Measurements from ENCODE around the gene TIGD7. TPM values are rescaled to one million over a fixed set of nuclear protein-coding genes. Genes with fewer than 3 reads are reported as not detected.

The TIGD7 gene
- total RNA-seq, 2 donors from 2014 or later, result 2.8 to 5.9 TPM

GRCh38 chr16:3283543-3284447 lies 21.4 kb downstream of the TIGD7 start:
- DNase-seq, result peak; percentile 61
- 6 to 11% methylated on average over 29 to 56 of the region's 56 CpGs for WGBS, 2 experiments (ENCODE audit: insufficient coverage in 1 of 2, insufficient read length in 1 of 2)
- peak overlapping the region; percentile 99 for H3K27ac ChIP-seq (ENCODE audit: low read depth, low read length)
- H3K4me3 Mint-ChIP-seq, result peak overlapping the region; percentile 70
- peaks cover 49% of the 10 kb centered on the region for H3K36me3 Mint-ChIP-seq (ENCODE audit: low read depth)
- H3K4me1 ChIP-seq (ENCODE audit: control insufficient read depth, insufficient read depth, low read length), result no peaks in the 10 kb centered on the region
- peaks cover 39% of the 10 kb centered on the region for H3K9me3 Mint-ChIP-seq
- peak overlapping the region; percentile 99 for H3K27ac Mint-ChIP-seq
- peaks cover 12% of the 10 kb centered on the region for H3K27me3 ChIP-seq (ENCODE audit: control insufficient read depth, insufficient read depth, low read length, poor library complexity, severe bottlenecking)
- peak overlapping the region; percentile 95 for H3K9ac ChIP-seq (ENCODE audit: extremely low read depth, low read length, poor library complexity, severe bottlenecking)
- peaks cover 8% of the 10 kb centered on the region for H3K4me1 Mint-ChIP-seq
- peaks cover 7% of the 10 kb centered on the region for H3K27me3 Mint-ChIP-seq (ENCODE audit: insufficient read depth)
- TF ChIP-seq, protein P1, sequence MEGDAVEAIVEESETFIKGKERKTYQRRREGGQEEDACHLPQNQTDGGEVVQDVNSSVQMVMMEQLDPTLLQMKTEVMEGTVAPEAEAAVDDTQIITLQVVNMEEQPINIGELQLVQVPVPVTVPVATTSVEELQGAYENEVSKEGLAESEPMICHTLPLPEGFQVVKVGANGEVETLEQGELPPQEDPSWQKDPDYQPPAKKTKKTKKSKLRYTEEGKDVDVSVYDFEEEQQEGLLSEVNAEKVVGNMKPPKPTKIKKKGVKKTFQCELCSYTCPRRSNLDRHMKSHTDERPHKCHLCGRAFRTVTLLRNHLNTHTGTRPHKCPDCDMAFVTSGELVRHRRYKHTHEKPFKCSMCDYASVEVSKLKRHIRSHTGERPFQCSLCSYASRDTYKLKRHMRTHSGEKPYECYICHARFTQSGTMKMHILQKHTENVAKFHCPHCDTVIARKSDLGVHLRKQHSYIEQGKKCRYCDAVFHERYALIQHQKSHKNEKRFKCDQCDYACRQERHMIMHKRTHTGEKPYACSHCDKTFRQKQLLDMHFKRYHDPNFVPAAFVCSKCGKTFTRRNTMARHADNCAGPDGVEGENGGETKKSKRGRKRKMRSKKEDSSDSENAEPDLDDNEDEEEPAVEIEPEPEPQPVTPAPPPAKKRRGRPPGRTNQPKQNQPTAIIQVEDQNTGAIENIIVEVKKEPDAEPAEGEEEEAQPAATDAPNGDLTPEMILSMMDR (conservative IDR thresholded peaks at IDR 0.05), result no peak
- peak overlapping the region; percentile 92 for H3K4me3 ChIP-seq (ENCODE audit: low read length)
- peaks cover 32% of the 10 kb centered on the region for H3K9me3 ChIP-seq (ENCODE audit: control insufficient read depth, low read length)
- peaks cover 38% of the 10 kb centered on the region for H3K36me3 ChIP-seq (ENCODE audit: control insufficient read depth, insufficient read depth, low read length)

GRCh38 chr16:3282730-3283542 lies 22.3 kb downstream of the TIGD7 start, which contains the start of gene ZNF263:
ZNF263 (plus strand) TSS chr16:3283491; CDS start chr16:3283819, 328 bp downstream.
- Histone ChIP-seq H3K9ac (ENCODE audit: extremely low read depth, low read length, poor library complexity, severe bottlenecking) (peak within 1 kb of the TSS; percentile 95), H3K36me3 (ENCODE audit: control insufficient read depth, insufficient read depth, low read length) (peaks cover 29% of the 10 kb centered on the region), H3K4me3 (ENCODE audit: low read length) (peak within 1 kb of the TSS; percentile 92), H3K27me3 (ENCODE audit: control insufficient read depth, insufficient read depth, low read length, poor library complexity, severe bottlenecking) (peaks cover 21% of the 10 kb centered on the region), H3K27ac (ENCODE audit: low read depth, low read length) (peak within 1 kb of the TSS; percentile 99), H3K4me1 (ENCODE audit: control insufficient read depth, insufficient read depth, low read length) (no peaks in the 10 kb centered on the region), H3K9me3 (ENCODE audit: control insufficient read depth, low read length) (peaks cover 24% of the 10 kb centered on the region)
- peak within 1 kb of the TSS; percentile 99 for H3K27ac Mint-ChIP-seq
- WGBS, 2 experiments (ENCODE audit: insufficient coverage in 1 of 2, insufficient read length in 1 of 2), result 0 to 1% methylated on average over 29 to 72 of the region's 72 CpGs
- H3K4me1 Mint-ChIP-seq, result peaks cover 8% of the 10 kb centered on the region
- H3K4me3 Mint-ChIP-seq, result peak within 1 kb of the TSS; percentile 70
- peaks cover 13% of the 10 kb centered on the region for H3K27me3 Mint-ChIP-seq (ENCODE audit: insufficient read depth)
- H3K9me3 Mint-ChIP-seq, result peaks cover 30% of the 10 kb centered on the region
- TF ChIP-seq, protein P1 (conservative IDR thresholded peaks at IDR 0.05), result no peak
- peak; percentile 98 for DNase-seq
- peaks cover 40% of the 10 kb centered on the region for H3K36me3 Mint-ChIP-seq (ENCODE audit: low read depth)

DNA sequence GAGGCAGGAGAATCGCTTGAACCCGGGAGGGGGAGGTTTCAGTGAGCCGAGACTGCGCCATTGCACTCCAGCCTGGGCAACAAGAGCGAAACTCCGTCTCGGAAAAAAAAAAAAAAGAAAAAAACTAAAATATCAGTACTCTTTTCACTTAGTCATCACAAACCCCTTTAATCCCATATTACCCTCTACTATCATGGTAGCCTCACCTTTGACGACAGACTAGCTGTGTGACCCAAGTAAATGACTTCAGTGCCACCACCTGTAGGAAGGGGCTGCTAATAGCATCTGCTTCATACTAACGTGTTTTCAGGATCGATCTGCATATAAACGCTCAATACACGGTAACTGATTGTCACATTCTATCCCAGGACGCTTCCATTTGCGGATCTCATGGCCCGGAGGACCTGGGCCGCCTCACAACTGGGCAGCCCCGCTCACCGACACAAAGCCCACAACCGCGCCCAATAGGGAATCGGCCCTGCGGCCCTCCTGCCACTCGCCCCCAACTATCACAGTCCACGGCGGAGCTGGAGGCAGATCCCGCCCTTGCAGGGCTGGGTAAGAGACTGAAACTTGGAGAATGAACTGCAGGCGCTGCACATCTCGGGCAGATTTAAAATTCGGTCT lies 23.0 kb downstream of the TIGD7 start:
- H3K4me3 Mint-ChIP-seq, result peak overlapping the region; percentile 70
- WGBS, 2 experiments (ENCODE audit: insufficient coverage in 1 of 2, insufficient read length in 1 of 2), result 19 to 23% methylated on average over 12 to 29 of the region's 29 CpGs
- peak overlapping the region; percentile 99 for H3K27ac Mint-ChIP-seq
- DNase-seq, result peak; percentile 90
- TF ChIP-seq, protein P1 (conservative IDR thresholded peaks at IDR 0.05), result peak; percentile 40
- peaks cover 33% of the 10 kb centered on the region for H3K36me3 Mint-ChIP-seq (ENCODE audit: low read depth)
- Histone ChIP-seq H3K9me3 (ENCODE audit: control insufficient read depth, low read length) (peaks cover 17% of the 10 kb centered on the region), H3K9ac (ENCODE audit: extremely low read depth, low read length, poor library complexity, severe bottlenecking) (peak overlapping the region; percentile 95), H3K4me1 (ENCODE audit: control insufficient read depth, insufficient read depth, low read length) (no peaks in the 10 kb centered on the region), H3K36me3 (ENCODE audit: control insufficient read depth, insufficient read depth, low read length) (peaks cover 22% of the 10 kb centered on the region), H3K27ac (ENCODE audit: low read depth, low read length) (peak overlapping the region; percentile 99), H3K27me3 (ENCODE audit: control insufficient read depth, insufficient read depth, low read length, poor library complexity, severe bottlenecking) (peaks cover 28% of the 10 kb centered on the region), H3K4me3 (ENCODE audit: low read length) (peak overlapping the region; percentile 92)
- H3K27me3 Mint-ChIP-seq (ENCODE audit: insufficient read depth), result peaks cover 20% of the 10 kb centered on the region
- H3K4me1 Mint-ChIP-seq, result peaks cover 8% of the 10 kb centered on the region
- H3K9me3 Mint-ChIP-seq, result peaks cover 23% of the 10 kb centered on the region

Measured in endodermal cell (in vitro differentiated cells).